Naive thymus-derived CD8-positive, alpha-beta T cell (primary cell): Measurements from ENCODE around the gene KRTAP19-8. TPM values are rescaled to one million over a fixed set of nuclear protein-coding genes. Genes with fewer than 3 reads are reported as not detected.
A peak's percentile ranks its signal among the peaks of the same experiment; 100 is the strongest.

Experiments
- ATAC-seq, 2 donors: fragments of 150-1000 bp; cut with Tn5 transposase in 1 of 2; sonication (Bioruptor Pico), chemical (Tn5 transposase) in 1 of 2; 1 replicate in 1 of 2; 2 replicates in 1 of 2; pipeline ENCODE4 v1.10.0; 2021; ENCODE audit warnings: mild to moderate bottlenecking in 2 of 2, moderate library complexity in 2 of 2
- POLR2A ChIA-PET: fragments of 350-600 bp; sonication (Branson Sonifier 250); formaldehyde crosslinking; loops from one replicate; lab custom pipeline; 2021; ENCODE audit warnings: antibody characterized with exemption; lab: Charles Lee
- DNase-seq, 10 donors: peaks; one replicate each; pipeline versions ENCODE4 v3.0.0 to v3.0.0-alpha.2; 2020 to 2022
- H3K27ac Mint-ChIP-seq, 10 donors: one replicate each; pipeline ENCODE4 v1.8.0; 2020 to 2022; ENCODE audit warnings: mild to moderate bottlenecking in 10 of 10, mixed read lengths in 10 of 10, moderate library complexity in 4 of 10, inconsistent platforms in 1 of 10
- H3K27me3 Mint-ChIP-seq, 5 donors: one replicate each; pipeline ENCODE4 v1.8.0; 2021 to 2022; ENCODE audit warnings: mixed read lengths in 5 of 5
- H3K36me3 Mint-ChIP-seq, 3 donors: one replicate each; pipeline ENCODE4 v1.8.0; 2020 to 2022; ENCODE audit warnings: mixed read lengths in 3 of 3, mild to moderate bottlenecking in 2 of 3, inconsistent platforms in 1 of 3
- H3K4me1 Mint-ChIP-seq, 4 donors: one replicate each; pipeline ENCODE4 v1.8.0; 2021 to 2022; ENCODE audit warnings: mixed read lengths in 4 of 4
- H3K4me3 Mint-ChIP-seq, 10 donors: one replicate each; pipeline ENCODE4 v1.8.0; 2020 to 2022; ENCODE audit warnings: mild to moderate bottlenecking in 10 of 10, mixed read lengths in 10 of 10, moderate library complexity in 6 of 10, inconsistent platforms in 1 of 10
- H3K9me3 Mint-ChIP-seq, 9 donors: one replicate each; pipeline ENCODE4 v1.8.0; 2020 to 2022; ENCODE audit warnings: mixed read lengths in 9 of 9, mild to moderate bottlenecking in 3 of 9, inconsistent platforms in 1 of 9, moderate library complexity in 1 of 9
- polyA plus RNA-seq, 3 donors: library from polyadenylated mRNA; unstranded; fragments of 300-500 nt; fragmentation: Illumina TruSeq; gene quantifications; one replicate each; pipeline ENCODE4 v1.2.3, GENCODE V29; 2021
- total RNA-seq, 8 experiments: library from RNA in 2 of 8; stranded (reverse) in 2 of 8; gene quantifications; one replicate each; pipeline ENCODE4 v1.2.3 and lab custom pipeline; 2021 to 2026

The KRTAP19-8 gene
- total RNA-seq, result not detected
- not detected for polyA plus RNA-seq
- 0 reads per million in 6 experiments for total RNA-seq (lab: John Stamatoyannopoulos, UW)

- peaks cover 0 to 1% (median 0%) of the 10 kb centered on the region in 3 donors for H3K36me3 Mint-ChIP-seq
- peaks cover 0 to 7% (median 0%) of the 10 kb centered on the region in 9 donors for H3K9me3 Mint-ChIP-seq
- DNase-seq, result no peak
- no peak for ATAC-seq
- H3K27me3 Mint-ChIP-seq, result peaks cover 11 to 41% (median 18%) of the 10 kb centered on the region in 5 donors
- POLR2A ChIA-PET, result no interaction called here
- no peak within 1 kb of the TSS for H3K27ac Mint-ChIP-seq
- no peak within 1 kb of the TSS for H3K4me3 Mint-ChIP-seq
- no peaks in the 10 kb centered on the region for H3K4me1 Mint-ChIP-seq
These were observed at the start of gene KRTAP19-8 for GRCh38 chr21:31038376-31038775. KRTAP19-8 (minus strand) TSS chr21:31038476; CDS start chr21:31038443, 33 bp downstream.

- Mint-ChIP-seq H3K9me3 (no peaks in the 10 kb centered on the region), H3K36me3 (no peaks in the 10 kb centered on the region), H3K27ac (no peak overlapping the region), H3K27me3 (peaks cover 4 to 27% (median 10%) of the 10 kb centered on the region in 5 donors), H3K4me1 (peaks cover 2 to 16% (median 4%) of the 10 kb centered on the region in 4 donors), H3K4me3 (peak overlapping the region in 4 of 10 donors; percentile 33 to 57 (median 46))
- ATAC-seq (no peak), DNase-seq (no peak)
- POLR2A ChIA-PET, result no interaction called here
These were observed 49.6 kb upstream of the KRTAP19-8 start for GRCh38 chr21:31087639-31088473.

- no peak for DNase-seq
- POLR2A ChIA-PET, result no interaction called here
- Mint-ChIP-seq H3K9me3 (no peaks in the 10 kb centered on the region), H3K36me3 (no peaks in the 10 kb centered on the region), H3K27me3 (peaks cover 3 to 14% (median 9%) of the 10 kb centered on the region in 5 donors), H3K4me1 (peaks cover 2 to 16% (median 4%) of the 10 kb centered on the region in 4 donors), H3K27ac (peak overlapping the region in 1 of 10 donors; percentile 2), H3K4me3 (no peak overlapping the region)
- no peak for ATAC-seq
These were observed 46.4 kb upstream of the KRTAP19-8 start for GRCh38 chr21:31084689-31085088.

GRCh38 chr21:31078796-31079195, 40.5 kb upstream of the KRTAP19-8 start:
- Mint-ChIP-seq H3K27me3 (peaks cover 0 to 17% (median 7%) of the 10 kb centered on the region in 5 donors), H3K4me1 (peaks cover 0 to 1% (median 0%) of the 10 kb centered on the region in 4 donors), H3K4me3 (no peak overlapping the region), H3K36me3 (no peaks in the 10 kb centered on the region), H3K27ac (no peak overlapping the region), H3K9me3 (no peaks in the 10 kb centered on the region)
- POLR2A ChIA-PET, result no interaction called here
- DNase-seq (no peak), ATAC-seq (no peak)

- POLR2A ChIA-PET, result no interaction called here
- ATAC-seq, result no peak
- no peak for DNase-seq
- no peak overlapping the region for H3K27ac Mint-ChIP-seq
- H3K4me3 Mint-ChIP-seq, result peak overlapping the region in 1 of 10 donors; percentile 3
- H3K36me3 Mint-ChIP-seq, result no peaks in the 10 kb centered on the region
- H3K4me1 Mint-ChIP-seq, result peaks cover 0 to 1% (median 0%) of the 10 kb centered on the region in 4 donors
- H3K9me3 Mint-ChIP-seq, result no peaks in the 10 kb centered on the region
- H3K27me3 Mint-ChIP-seq, result peaks cover 0 to 17% (median 7%) of the 10 kb centered on the region in 5 donors
These were observed 39.9 kb upstream of the KRTAP19-8 start for GRCh38 chr21:31078216-31078615.

GRCh38 chr21:31075848-31076247, 37.6 kb upstream of the KRTAP19-8 start:
- POLR2A ChIA-PET, result no interaction called here
- Mint-ChIP-seq H3K4me3 (no peak overlapping the region), H3K36me3 (no peaks in the 10 kb centered on the region), H3K27ac (no peak overlapping the region), H3K9me3 (no peaks in the 10 kb centered on the region), H3K4me1 (peaks cover 0 to 1% (median 0%) of the 10 kb centered on the region in 4 donors), H3K27me3 (peaks cover 4 to 29% (median 13%) of the 10 kb centered on the region in 5 donors)
- no peak for ATAC-seq
- DNase-seq, result no peak

GRCh38 chr21:31072533-31072932, 34.3 kb upstream of the KRTAP19-8 start:
- H3K4me3 Mint-ChIP-seq, result no peak overlapping the region
- H3K36me3 Mint-ChIP-seq, result no peaks in the 10 kb centered on the region
- H3K27ac Mint-ChIP-seq, result no peak overlapping the region
- POLR2A ChIA-PET, result no interaction called here
- H3K4me1 Mint-ChIP-seq, result peaks cover 0 to 1% (median 0%) of the 10 kb centered on the region in 4 donors
- DNase-seq (no peak), ATAC-seq (no peak)
- peaks cover 6 to 35% (median 17%) of the 10 kb centered on the region in 5 donors for H3K27me3 Mint-ChIP-seq
- H3K9me3 Mint-ChIP-seq, result no peaks in the 10 kb centered on the region

- H3K36me3 Mint-ChIP-seq, result no peaks in the 10 kb centered on the region
- peaks cover 6 to 22% (median 9%) of the 10 kb centered on the region in 5 donors for H3K27me3 Mint-ChIP-seq
- H3K4me3 Mint-ChIP-seq, result no peak overlapping the region
- H3K27ac Mint-ChIP-seq, result no peak overlapping the region
- DNase-seq (no peak), ATAC-seq (no peak)
- H3K9me3 Mint-ChIP-seq, result no peaks in the 10 kb centered on the region
- POLR2A ChIA-PET, result no interaction called here
- H3K4me1 Mint-ChIP-seq, result no peaks in the 10 kb centered on the region
These were observed 26.5 kb upstream of the KRTAP19-8 start for GRCh38 chr21:31064803-31065202.

- Mint-ChIP-seq H3K4me3 (no peak overlapping the region), H3K27ac (no peak overlapping the region), H3K4me1 (no peaks in the 10 kb centered on the region), H3K9me3 (peaks cover 0 to 10% (median 3%) of the 10 kb centered on the region in 9 donors), H3K27me3 (peaks cover 0 to 13% (median 5%) of the 10 kb centered on the region in 5 donors), H3K36me3 (peaks cover 0 to 2% (median 0%) of the 10 kb centered on the region in 3 donors)
- DNase-seq (no peak), ATAC-seq (no peak)
- POLR2A ChIA-PET, result no interaction called here
These were observed 14.3 kb upstream of the KRTAP19-8 start for GRCh38 chr21:31052489-31053142.

- no peak overlapping the region for H3K27ac Mint-ChIP-seq
- H3K4me3 Mint-ChIP-seq, result no peak overlapping the region
- POLR2A ChIA-PET, result no interaction called here
- no peaks in the 10 kb centered on the region for H3K36me3 Mint-ChIP-seq
- no peaks in the 10 kb centered on the region for H3K4me1 Mint-ChIP-seq
- H3K9me3 Mint-ChIP-seq, result no peaks in the 10 kb centered on the region
- H3K27me3 Mint-ChIP-seq, result peaks cover 0 to 18% (median 6%) of the 10 kb centered on the region in 5 donors
- DNase-seq, result no peak
- ATAC-seq, result no peak
These were observed 12.4 kb upstream of the KRTAP19-8 start for GRCh38 chr21:31050577-31051157.

GRCh38 chr21:31045841-31046240, 7.6 kb upstream of the KRTAP19-8 start:
- Mint-ChIP-seq H3K4me3 (no peak overlapping the region), H3K36me3 (peaks cover 0 to 1% (median 0%) of the 10 kb centered on the region in 3 donors), H3K9me3 (no peaks in the 10 kb centered on the region), H3K27ac (no peak overlapping the region), H3K4me1 (no peaks in the 10 kb centered on the region), H3K27me3 (peaks cover 0 to 22% (median 9%) of the 10 kb centered on the region in 5 donors)
- DNase-seq (no peak), ATAC-seq (no peak)
- POLR2A ChIA-PET, result no interaction called here

GRCh38 chr21:31043471-31043870, 5.2 kb upstream of the KRTAP19-8 start:
- no peaks in the 10 kb centered on the region for H3K4me1 Mint-ChIP-seq
- H3K9me3 Mint-ChIP-seq, result no peaks in the 10 kb centered on the region
- H3K27ac Mint-ChIP-seq, result no peak overlapping the region
- POLR2A ChIA-PET, result no interaction called here
- DNase-seq (no peak), ATAC-seq (no peak)
- peaks cover 3 to 23% (median 8%) of the 10 kb centered on the region in 5 donors for H3K27me3 Mint-ChIP-seq
- peaks cover 0 to 1% (median 0%) of the 10 kb centered on the region in 3 donors for H3K36me3 Mint-ChIP-seq
- no peak overlapping the region for H3K4me3 Mint-ChIP-seq
